ENCODE measurements around the gene STPG3. TPM values are rescaled to one million over a fixed set of nuclear protein-coding genes. Genes with fewer than 3 reads are reported as not detected.

The STPG3 gene
- total and polyA plus RNA-seq, 9 of the 15 experiments (the other 6 are each of a cell fraction or from before 2014, with no cell fraction given): not detected

DNA sequence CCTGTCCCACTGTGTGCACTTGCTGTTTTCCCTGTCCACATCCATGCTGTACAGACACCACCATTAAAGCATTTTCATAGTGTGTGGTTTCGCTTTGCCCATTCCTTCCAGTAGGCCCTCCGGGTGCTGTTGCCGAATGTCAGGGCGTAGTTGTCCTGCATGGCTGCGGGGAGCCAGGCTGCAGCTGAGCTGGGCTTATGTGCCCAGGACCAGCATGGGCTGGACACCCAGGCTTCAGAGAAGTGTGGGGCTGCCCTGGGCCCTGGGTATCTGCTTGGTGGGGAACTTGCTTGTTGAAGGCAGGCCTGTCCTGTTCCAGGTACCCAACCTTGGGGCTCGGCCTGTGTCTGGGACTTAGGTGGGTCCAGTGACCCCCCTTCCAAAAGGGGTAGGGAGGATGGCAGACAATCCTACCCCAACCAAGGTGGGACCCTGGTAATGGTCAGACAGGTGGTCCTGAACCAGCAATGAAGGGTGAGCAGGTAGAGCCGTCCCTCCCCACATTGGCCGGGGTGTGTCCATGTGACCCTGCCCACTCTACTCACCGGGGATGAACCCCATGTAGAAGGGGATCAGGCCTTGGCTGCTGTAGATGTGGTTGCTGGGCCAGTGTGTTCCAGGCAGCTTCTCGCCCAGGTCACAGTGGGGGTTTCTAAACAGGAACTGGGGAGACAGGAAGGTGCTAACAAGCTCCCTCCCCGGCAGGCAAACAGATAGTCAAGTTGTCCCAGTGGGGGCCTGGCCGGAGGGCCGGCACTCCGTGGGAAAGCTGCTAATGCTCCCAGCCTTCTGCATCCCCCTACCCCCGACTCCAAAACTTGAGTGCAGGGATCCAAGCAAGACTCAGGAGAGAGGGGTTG, 7.2 kb upstream of the STPG3 start (continued):
- TF ChIP-seq TFAM (CRISPR knock-in tag; conservative IDR thresholded peaks at IDR 0.05) (no peak), ZNF444 (CRISPR knock-in tag; IDR thresholded peaks at IDR 0.05) (no peak), SREBF1 (IDR thresholded peaks at IDR 0.05; ENCODE audit: borderline replicate concordance, low read depth, low read length) (no peak), HOXB6 (CRISPR knock-in tag; IDR thresholded peaks at IDR 0.05; ENCODE audit: borderline replicate concordance) (no peak), ZNF347 (CRISPR knock-in tag; IDR thresholded peaks at IDR 0.05; ENCODE audit: low read depth) (0 out of 2 replicates have a peak, but pooled peaks have one; percentile 47), ERF (CRISPR knock-in tag; IDR thresholded peaks at IDR 0.05) (peak; percentile 85), CHD2 (IDR thresholded peaks at IDR 0.05; ENCODE audit: low read depth, low read length) (no peak), FIP1L1 (IDR thresholded peaks at IDR 0.05; ENCODE audit: low read depth, low read length, poor library complexity, severe bottlenecking) (peak; percentile 1), KLF1 (tag; IDR thresholded peaks at IDR 0.05) (no peak), ELF4 (CRISPR knock-in tag; IDR thresholded peaks at IDR 0.05) (no peak), STAT5A (IDR thresholded peaks at IDR 0.05; ENCODE audit: borderline replicate concordance, low read length) (no peak), XRCC4 (IDR thresholded peaks at IDR 0.05; ENCODE audit: extremely low read depth, insufficient read depth, insufficient read length) (no peak), ZNF134 (CRISPR knock-in tag; conservative IDR thresholded peaks at IDR 0.05) (0 out of 2 replicates have a peak, but pooled peaks have one; percentile 22), SP1 (CRISPR knock-in tag; IDR thresholded peaks at IDR 0.05) (no peak; the same call in none of the 2 replicates)
- TF ChIP-seq, protein P1, sequence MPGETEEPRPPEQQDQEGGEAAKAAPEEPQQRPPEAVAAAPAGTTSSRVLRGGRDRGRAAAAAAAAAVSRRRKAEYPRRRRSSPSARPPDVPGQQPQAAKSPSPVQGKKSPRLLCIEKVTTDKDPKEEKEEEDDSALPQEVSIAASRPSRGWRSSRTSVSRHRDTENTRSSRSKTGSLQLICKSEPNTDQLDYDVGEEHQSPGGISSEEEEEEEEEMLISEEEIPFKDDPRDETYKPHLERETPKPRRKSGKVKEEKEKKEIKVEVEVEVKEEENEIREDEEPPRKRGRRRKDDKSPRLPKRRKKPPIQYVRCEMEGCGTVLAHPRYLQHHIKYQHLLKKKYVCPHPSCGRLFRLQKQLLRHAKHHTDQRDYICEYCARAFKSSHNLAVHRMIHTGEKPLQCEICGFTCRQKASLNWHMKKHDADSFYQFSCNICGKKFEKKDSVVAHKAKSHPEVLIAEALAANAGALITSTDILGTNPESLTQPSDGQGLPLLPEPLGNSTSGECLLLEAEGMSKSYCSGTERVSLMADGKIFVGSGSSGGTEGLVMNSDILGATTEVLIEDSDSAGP (CRISPR knock-in tag; IDR thresholded peaks at IDR 0.05): no peak
- TF ChIP-seq, protein P2, sequence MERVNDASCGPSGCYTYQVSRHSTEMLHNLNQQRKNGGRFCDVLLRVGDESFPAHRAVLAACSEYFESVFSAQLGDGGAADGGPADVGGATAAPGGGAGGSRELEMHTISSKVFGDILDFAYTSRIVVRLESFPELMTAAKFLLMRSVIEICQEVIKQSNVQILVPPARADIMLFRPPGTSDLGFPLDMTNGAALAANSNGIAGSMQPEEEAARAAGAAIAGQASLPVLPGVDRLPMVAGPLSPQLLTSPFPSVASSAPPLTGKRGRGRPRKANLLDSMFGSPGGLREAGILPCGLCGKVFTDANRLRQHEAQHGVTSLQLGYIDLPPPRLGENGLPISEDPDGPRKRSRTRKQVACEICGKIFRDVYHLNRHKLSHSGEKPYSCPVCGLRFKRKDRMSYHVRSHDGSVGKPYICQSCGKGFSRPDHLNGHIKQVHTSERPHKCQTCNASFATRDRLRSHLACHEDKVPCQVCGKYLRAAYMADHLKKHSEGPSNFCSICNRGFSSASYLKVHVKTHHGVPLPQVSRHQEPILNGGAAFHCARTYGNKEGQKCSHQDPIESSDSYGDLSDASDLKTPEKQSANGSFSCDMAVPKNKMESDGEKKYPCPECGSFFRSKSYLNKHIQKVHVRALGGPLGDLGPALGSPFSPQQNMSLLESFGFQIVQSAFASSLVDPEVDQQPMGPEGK (CRISPR knock-in tag; IDR thresholded peaks at IDR 0.05; ENCODE audit: borderline replicate concordance): no peak; the same call in 1 of the 2 replicates
- TF ChIP-seq, protein P3, sequence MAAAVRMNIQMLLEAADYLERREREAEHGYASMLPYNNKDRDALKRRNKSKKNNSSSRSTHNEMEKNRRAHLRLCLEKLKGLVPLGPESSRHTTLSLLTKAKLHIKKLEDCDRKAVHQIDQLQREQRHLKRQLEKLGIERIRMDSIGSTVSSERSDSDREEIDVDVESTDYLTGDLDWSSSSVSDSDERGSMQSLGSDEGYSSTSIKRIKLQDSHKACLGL (CRISPR knock-in tag; IDR thresholded peaks at IDR 0.05; ENCODE audit: borderline replicate concordance, poor library complexity, severe bottlenecking): no peak
- TF ChIP-seq, protein P4, sequence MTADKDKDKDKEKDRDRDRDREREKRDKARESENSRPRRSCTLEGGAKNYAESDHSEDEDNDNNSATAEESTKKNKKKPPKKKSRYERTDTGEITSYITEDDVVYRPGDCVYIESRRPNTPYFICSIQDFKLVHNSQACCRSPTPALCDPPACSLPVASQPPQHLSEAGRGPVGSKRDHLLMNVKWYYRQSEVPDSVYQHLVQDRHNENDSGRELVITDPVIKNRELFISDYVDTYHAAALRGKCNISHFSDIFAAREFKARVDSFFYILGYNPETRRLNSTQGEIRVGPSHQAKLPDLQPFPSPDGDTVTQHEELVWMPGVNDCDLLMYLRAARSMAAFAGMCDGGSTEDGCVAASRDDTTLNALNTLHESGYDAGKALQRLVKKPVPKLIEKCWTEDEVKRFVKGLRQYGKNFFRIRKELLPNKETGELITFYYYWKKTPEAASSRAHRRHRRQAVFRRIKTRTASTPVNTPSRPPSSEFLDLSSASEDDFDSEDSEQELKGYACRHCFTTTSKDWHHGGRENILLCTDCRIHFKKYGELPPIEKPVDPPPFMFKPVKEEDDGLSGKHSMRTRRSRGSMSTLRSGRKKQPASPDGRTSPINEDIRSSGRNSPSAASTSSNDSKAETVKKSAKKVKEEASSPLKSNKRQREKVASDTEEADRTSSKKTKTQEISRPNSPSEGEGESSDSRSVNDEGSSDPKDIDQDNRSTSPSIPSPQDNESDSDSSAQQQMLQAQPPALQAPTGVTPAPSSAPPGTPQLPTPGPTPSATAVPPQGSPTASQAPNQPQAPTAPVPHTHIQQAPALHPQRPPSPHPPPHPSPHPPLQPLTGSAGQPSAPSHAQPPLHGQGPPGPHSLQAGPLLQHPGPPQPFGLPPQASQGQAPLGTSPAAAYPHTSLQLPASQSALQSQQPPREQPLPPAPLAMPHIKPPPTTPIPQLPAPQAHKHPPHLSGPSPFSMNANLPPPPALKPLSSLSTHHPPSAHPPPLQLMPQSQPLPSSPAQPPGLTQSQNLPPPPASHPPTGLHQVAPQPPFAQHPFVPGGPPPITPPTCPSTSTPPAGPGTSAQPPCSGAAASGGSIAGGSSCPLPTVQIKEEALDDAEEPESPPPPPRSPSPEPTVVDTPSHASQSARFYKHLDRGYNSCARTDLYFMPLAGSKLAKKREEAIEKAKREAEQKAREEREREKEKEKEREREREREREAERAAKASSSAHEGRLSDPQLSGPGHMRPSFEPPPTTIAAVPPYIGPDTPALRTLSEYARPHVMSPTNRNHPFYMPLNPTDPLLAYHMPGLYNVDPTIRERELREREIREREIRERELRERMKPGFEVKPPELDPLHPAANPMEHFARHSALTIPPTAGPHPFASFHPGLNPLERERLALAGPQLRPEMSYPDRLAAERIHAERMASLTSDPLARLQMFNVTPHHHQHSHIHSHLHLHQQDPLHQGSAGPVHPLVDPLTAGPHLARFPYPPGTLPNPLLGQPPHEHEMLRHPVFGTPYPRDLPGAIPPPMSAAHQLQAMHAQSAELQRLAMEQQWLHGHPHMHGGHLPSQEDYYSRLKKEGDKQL (CRISPR knock-in tag; IDR thresholded peaks at IDR 0.05; ENCODE audit: borderline replicate concordance): no peak
